ENCODE data around the gene SELENOV. TPM values are rescaled to one million over a fixed set of nuclear protein-coding genes. Genes with fewer than 3 reads are reported as not detected.

The SELENOV gene
- total RNA-seq, 4 donors from 2014 or later = not detected

DNA sequence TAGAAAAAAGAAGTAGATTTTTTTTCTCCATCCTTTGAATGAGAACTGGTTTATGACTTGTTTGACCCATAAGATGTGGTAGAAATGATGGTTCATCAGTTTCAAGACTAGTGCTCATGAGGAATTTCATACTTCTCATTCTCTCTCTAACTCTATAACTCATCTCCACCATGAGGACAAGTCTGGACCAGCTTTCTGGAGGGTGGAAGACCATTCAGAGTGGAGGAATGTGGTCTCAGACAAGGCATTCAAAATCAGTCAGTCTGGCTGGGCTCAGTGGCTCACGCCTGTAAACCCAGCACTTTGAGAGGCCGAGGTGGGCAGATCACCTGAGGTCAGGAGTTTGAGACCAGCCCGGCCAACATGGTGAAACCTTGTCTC is 28.5 kb downstream of the SELENOV start:
- H3K27me3 ChIP-seq = no peaks in the 10 kb centered on the region
- in situ Hi-C loops (cut with MboI; ENCODE audit: low sequenced_read_pairs in 4 of 4) (loop anchor here in 3 of 4 donors (25.0 kb wide), 4 partner anchors 106 to 431 kb away; partner anchors contain the start of genes GMFG (in 2 of the 3), SAMD4B (in 2 of the 3), DYRK1B (in 1 of the 3) and FBL (in 1 of the 3)), intact Hi-C loops (cut with DNase I; ENCODE audit: low total_unique reads) (loop anchor here (10.0 kb wide), 1 partner anchor 301 kb away; the partner anchor contains the start of gene FBL)
- ATAC-seq (no peak), DNase-seq (no peak)
- H3K36me3 ChIP-seq = no peaks in the 10 kb centered on the region
- no peak overlapping the region for H3K27ac ChIP-seq
- peaks cover 13 to 16% of the 10 kb centered on the region in 2 donors for H3K4me1 ChIP-seq
- H3K9me3 ChIP-seq = no peaks in the 10 kb centered on the region
- no peak overlapping the region for H3K4me3 ChIP-seq
- TF ChIP-seq, protein P1, sequence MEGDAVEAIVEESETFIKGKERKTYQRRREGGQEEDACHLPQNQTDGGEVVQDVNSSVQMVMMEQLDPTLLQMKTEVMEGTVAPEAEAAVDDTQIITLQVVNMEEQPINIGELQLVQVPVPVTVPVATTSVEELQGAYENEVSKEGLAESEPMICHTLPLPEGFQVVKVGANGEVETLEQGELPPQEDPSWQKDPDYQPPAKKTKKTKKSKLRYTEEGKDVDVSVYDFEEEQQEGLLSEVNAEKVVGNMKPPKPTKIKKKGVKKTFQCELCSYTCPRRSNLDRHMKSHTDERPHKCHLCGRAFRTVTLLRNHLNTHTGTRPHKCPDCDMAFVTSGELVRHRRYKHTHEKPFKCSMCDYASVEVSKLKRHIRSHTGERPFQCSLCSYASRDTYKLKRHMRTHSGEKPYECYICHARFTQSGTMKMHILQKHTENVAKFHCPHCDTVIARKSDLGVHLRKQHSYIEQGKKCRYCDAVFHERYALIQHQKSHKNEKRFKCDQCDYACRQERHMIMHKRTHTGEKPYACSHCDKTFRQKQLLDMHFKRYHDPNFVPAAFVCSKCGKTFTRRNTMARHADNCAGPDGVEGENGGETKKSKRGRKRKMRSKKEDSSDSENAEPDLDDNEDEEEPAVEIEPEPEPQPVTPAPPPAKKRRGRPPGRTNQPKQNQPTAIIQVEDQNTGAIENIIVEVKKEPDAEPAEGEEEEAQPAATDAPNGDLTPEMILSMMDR (IDR thresholded peaks at IDR 0.05 in 4 of 5, conservative IDR thresholded peaks at IDR 0.05 in 1 of 5) = no peak
- no peak for TF ChIP-seq POLR2A (IDR thresholded peaks at IDR 0.05)

DNA sequence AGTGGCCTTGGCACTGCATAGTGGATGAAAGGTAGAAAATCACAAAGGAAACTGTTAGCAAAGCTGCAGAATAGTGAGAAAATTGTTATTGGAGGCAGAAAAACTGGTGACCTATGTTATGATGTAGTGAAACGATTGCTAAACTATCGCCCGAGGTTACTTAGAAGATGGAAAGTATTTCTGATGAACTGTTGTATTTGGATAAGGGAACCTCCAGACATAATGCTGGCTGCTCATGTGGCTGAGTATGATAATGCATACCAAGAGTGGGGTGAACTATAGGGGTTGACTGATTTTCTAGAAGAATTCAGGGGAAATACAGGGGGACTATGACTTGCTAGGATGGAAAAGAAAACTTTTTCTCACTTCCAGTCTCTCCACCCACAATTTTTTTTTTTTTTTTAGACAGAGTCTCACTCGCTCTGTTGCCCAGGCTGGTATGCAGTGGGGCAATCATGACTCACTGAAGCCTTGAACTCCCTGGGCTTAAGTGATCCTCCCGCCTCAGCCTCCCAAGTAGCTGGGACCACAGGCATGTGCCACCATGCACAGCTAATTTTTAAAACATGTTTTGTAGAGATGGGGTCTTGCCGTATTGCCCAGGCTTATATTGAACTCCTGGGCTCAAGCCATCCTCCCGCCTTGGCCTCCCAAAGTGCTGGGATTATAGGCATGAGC is 29.4 kb downstream of the SELENOV start:
- no peak for DNase-seq
- Histone ChIP-seq H3K4me1 (peaks cover 5 to 7% of the 10 kb centered on the region in 2 donors), H3K27me3 (no peaks in the 10 kb centered on the region), H3K9me3 (no peaks in the 10 kb centered on the region), H3K4me3 (no peak overlapping the region), H3K27ac (no peak overlapping the region), H3K36me3 (no peaks in the 10 kb centered on the region)
- intact Hi-C loops (cut with DNase I; ENCODE audit: low total_unique reads) (loop anchor here (10.0 kb wide), 1 partner anchor 300 kb away; the partner anchor contains the start of gene FBL), in situ Hi-C loops (cut with MboI; ENCODE audit: low sequenced_read_pairs in 4 of 4) (loop anchor here in 3 of 4 donors (25.0 kb wide), 4 partner anchors 107 to 432 kb away; partner anchors contain the start of genes GMFG (in 2 of the 3), SAMD4B (in 2 of the 3), DYRK1B (in 1 of the 3) and FBL (in 1 of the 3))
- ATAC-seq = no peak
- TF ChIP-seq, protein P1 (IDR thresholded peaks at IDR 0.05 in 4 of 5, conservative IDR thresholded peaks at IDR 0.05 in 1 of 5) = no peak
- TF ChIP-seq POLR2A (IDR thresholded peaks at IDR 0.05) = no peak

DNA sequence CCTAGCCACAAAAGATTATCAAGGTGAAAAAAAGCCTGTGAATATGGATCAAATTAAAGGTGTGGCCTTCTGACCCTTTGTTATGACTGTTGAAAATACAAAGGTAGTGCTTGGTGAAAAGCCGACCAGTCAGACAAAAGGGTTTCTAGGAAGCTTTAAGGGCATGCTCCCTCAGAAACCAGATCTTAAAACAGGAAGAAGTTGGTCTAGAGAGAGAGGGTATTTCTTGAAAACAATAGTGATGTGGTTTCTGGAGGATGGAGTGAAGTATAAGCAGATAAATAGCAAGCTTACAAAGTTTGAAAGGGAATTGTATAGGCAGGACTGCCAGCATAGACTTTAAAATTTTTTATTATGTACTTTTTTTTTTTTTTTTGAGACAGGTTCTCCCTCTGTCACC is 30.0 kb downstream of the SELENOV start:
- TF ChIP-seq POLR2A (IDR thresholded peaks at IDR 0.05) = no peak
- TF ChIP-seq, protein P1 (IDR thresholded peaks at IDR 0.05 in 4 of 5, conservative IDR thresholded peaks at IDR 0.05 in 1 of 5) = no peak
- ATAC-seq = no peak
- intact Hi-C loops (cut with DNase I; ENCODE audit: low total_unique reads) = loop anchor here (10.0 kb wide), 1 partner anchor 300 kb away; the partner anchor contains the start of gene FBL
- no peaks in the 10 kb centered on the region for H3K36me3 ChIP-seq
- H3K9me3 ChIP-seq = no peaks in the 10 kb centered on the region
- H3K4me1 ChIP-seq = peaks cover 5 to 7% of the 10 kb centered on the region in 2 donors
- no peak for DNase-seq
- in situ Hi-C loops (cut with MboI; ENCODE audit: low sequenced_read_pairs in 4 of 4) = loop anchor here in 3 of 4 donors (25.0 kb wide), 4 partner anchors 108 to 433 kb away; partner anchors contain the start of genes GMFG (in 2 of the 3), SAMD4B (in 2 of the 3), DYRK1B (in 1 of the 3) and FBL (in 1 of the 3)
- H3K27me3 ChIP-seq = no peaks in the 10 kb centered on the region
- H3K4me3 ChIP-seq = no peak overlapping the region
- no peak overlapping the region for H3K27ac ChIP-seq

DNA sequence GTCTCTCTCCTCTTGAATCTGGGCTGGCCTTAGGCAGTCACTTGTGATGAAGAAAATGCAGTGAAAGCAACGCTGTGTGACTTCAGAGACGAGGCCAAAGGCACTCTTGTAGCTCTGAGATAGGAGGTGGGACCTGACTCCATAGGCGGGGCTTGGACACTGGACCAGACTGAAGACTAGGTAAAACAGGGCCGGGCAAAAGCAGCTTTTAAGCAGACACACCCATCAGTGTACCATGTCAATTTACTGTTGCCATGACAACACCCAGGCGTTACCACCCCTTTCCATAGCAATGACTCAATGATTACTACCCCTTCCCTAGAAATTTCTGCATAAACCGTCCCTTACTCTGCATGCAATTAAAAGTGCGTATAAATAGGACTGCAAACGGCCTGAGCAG is 31.7 kb downstream of the SELENOV start:
- no peaks in the 10 kb centered on the region for H3K9me3 ChIP-seq
- no peak for ATAC-seq
- no peaks in the 10 kb centered on the region for H3K27me3 ChIP-seq
- DNase-seq = no peak
- no peaks in the 10 kb centered on the region for H3K36me3 ChIP-seq
- H3K4me3 ChIP-seq = no peak overlapping the region
- intact Hi-C loops (cut with DNase I; ENCODE audit: low total_unique reads) (loop anchor here (10.0 kb wide), 1 partner anchor 298 kb away; the partner anchor contains the start of gene FBL), in situ Hi-C loops (cut with MboI; ENCODE audit: low sequenced_read_pairs in 4 of 4) (loop anchor here in 3 of 4 donors (25.0 kb wide), 4 partner anchors 109 to 434 kb away; partner anchors contain the start of genes GMFG (in 2 of the 3), SAMD4B (in 2 of the 3), DYRK1B (in 1 of the 3) and FBL (in 1 of the 3))
- no peak for TF ChIP-seq POLR2A (IDR thresholded peaks at IDR 0.05)
- TF ChIP-seq, protein P1 (IDR thresholded peaks at IDR 0.05 in 4 of 5, conservative IDR thresholded peaks at IDR 0.05 in 1 of 5) = no peak
- H3K27ac ChIP-seq = no peak overlapping the region
- no peaks in the 10 kb centered on the region for H3K4me1 ChIP-seq
